SK-N-MC (cell line): ENCODE data around the gene PTPRK.

Experiments
- EZH2 ChIP-seq: fragments of 200-600 bp; sonication (generic); IDR thresholded peaks from one replicate; pipeline ENCODE4 v1.6.1; 2017; ENCODE audit warnings: antibody characterized with exemption
- POLR2AphosphoS5 ChIP-seq: IDR thresholded peaks from 2 replicates; pipeline ENCODE4 v1.6.1; 2012; ENCODE audit warnings: mild to moderate bottlenecking, low read depth, low read length, borderline replicate concordance

DNA sequence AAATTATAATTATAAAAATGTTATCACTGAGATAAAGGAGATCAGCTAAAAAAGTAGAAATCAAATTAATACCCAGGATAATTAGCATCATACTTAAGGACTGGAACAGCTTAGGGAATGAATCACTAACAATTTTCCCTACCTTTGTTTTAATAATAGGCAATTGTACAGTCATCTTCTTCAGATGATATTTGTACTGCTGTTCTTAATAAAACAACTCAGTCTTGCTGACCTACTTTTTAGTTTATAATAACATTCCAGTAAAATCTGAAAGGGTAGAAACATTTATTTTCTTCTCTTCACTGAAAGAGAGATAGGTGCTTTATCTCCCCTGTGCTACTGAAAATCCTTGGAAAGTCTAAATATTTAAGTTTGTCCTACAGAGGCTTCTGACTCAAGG lies 348.3 kb downstream of the PTPRK start:
- TF ChIP-seq EZH2 (no peak), POLR2AphosphoS5 (no peak)
